GM19193 (cell line): ENCODE measurements around the gene LPGAT1.

Experiments used
- POLR2A ChIP-seq: IDR thresholded peaks from 4 replicates; pipeline ENCODE4 v1.6.1; 2011; ENCODE audit not compliant: insufficient read depth, insufficient read length; ENCODE audit errors: extremely low read depth

The LPGAT1 gene

DNA sequence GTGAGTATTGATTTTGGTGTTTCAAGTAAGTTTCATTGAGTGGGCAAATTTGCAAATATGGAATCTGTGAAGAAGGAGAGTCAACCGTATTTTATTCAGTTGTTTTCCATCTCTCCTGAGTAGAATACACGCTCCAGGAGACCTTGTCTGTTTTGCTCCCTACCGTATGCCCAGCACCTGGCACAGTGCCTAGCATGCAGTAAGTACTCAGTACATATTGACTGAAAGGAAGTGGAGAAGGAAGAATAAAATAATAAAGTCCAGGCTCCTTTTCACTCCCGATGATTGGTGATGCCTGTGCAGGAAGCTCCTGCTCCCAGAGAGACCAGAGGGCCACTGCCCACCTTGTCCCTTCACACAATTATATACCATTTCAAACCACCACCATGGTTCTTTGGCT is 95.8 kb downstream of the LPGAT1 start:
- no peak for TF ChIP-seq POLR2A

DNA sequence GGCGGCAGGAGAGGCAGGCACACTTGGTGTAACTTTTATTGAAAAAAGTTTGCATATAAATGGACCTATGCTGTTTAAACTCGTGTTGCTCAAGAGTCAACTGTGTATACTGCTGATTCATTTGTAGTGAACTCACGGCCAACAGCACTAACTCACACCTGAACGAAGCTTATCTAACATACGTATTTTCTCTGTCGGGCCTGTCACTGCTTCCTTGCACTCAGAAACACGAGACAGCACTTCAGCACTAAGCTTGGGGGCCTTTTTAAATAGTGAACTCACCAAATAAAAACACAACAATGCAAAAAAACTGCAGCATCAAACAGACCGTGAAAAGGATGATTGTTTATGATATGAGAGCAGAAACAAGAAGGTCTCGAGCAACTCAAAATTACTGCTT is 96.2 kb downstream of the LPGAT1 start:
- TF ChIP-seq POLR2A, result no peak

DNA sequence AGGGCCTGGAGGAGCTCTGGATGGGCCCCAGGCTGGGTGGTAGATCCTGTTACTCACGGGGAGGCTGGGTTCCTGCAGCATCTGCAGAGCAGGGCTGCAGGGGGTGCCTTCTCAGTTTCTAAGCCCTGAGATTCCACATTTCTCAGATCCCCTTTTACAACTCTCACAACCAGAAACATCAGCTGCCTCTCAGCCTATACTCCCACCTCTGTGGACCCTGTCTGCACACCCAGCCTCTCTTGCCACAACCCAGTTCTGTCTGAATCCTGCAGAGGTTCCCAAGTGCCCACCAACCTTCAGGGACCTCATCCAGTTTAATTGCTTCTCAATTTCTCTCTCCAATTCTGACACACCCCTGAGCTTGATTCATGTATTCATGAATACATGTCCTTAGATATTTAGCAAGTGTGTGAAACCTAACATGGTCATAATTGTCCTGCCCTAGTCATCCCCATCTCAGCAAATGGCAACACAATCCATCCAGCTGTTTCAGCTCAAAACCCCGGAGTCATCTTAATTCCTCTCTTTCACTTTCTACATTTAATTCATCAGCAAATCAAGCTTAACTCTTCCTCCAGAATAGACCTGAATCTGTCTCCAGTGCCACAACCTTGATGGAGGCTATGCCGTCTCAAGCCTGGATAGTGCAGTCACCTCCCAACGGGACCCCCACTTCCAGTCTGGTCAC is 98.1 kb downstream of the LPGAT1 start:
- TF ChIP-seq POLR2A, result no peak

DNA sequence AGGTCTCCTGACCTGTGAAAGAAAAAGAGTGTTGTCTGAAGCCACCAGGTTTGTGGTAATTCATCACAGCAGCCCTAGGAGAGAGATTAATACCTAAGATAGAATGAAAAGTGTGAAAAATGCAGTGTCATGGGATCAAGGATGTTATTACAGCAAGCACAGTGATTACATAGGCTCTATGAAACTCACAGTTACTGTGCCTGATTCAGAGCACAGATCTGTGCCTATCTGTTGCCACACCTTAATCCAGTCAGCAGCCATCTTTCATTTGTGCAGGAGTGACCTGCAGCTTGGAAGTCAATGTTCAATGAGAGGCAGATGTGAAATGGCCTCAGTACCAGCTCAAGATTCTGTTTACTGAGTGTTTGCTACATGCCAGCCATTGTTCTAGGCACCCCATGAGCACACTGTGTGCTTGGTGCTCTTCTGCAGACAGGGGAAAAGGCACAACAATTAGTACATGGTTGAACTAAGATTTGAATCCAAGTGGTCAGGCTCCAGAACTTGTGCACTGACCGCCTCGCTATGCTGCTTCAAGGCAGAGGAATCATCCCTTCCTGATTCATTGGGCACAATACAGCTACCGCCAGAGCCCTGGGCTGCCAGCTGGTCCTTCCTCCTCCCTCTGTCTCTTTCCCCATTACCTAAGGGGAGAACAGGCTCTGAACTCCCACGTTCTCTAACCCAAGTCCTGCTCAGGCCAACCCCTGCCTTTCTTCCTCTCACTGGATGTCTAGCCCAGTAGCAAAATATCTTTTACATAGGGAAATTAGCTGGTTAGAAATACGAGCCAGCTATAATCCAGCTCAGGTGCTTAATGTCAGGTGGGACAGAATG is 98.9 kb downstream of the LPGAT1 start:
- TF ChIP-seq POLR2A, result no peak

DNA sequence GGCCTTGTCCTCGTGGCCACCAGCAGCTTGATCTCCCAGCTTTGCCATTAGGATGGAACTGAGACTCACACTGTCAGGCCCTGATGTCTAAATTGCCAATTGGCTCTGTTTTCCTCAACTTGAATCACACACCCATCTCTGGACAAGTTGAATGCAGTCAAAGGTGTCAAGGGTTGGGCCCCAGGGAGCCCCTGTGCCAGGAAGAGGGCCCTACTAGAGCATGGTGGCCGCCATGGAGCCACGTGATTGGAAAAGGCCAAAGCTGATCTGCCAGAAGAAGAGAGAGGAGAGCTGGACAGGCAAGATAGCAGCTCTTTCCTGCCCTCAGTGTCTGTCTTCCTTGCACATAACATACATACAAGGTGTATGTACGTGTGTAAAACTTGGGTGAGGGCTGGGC is 100.2 kb downstream of the LPGAT1 start:
- no peak for TF ChIP-seq POLR2A

DNA sequence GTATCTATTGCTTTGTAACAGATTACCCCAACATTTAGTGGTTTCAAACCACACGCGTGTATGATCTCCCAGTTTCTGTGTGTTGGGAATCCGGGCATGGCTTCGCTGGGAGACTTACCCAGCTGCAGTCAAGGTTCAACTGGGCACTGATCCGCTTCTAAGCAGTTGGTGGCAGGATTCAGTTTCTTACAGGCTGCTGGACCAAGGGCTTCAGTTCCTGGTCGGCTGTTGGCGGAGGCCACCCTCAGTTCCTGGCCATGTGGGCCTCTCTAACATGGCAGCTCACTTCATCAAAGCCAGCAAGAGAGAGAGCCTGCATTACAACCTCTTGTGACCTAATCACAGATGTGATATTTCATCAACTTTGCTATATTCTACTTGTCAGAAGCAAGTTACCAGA is 101.3 kb downstream of the LPGAT1 start:
- TF ChIP-seq POLR2A, result no peak

DNA sequence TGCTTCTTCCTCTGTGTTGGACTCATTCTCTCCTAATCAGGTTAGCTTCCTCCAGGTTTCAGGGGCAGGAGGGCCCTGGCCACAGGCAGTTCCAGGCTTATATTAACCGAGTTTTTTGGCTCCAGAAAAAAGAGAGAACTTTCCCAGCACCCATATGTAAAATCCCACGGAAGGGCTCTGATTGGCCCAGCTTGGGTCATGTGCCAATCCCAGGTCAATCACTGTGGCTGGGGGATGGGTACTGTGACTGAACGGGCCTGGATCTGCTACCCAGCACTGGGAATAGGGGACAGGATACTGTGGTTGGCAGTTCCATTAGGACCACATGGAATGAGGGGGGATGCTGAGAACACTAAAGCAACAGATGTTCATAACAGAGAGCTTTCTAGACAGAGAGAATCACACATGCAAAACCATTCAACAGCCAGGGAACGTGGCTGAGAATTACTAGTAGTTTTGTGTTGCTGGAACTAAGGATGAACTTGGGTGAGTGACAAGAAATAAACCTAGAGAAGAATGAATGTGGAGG is 104.0 kb downstream of the LPGAT1 start:
- TF ChIP-seq POLR2A, result no peak

DNA sequence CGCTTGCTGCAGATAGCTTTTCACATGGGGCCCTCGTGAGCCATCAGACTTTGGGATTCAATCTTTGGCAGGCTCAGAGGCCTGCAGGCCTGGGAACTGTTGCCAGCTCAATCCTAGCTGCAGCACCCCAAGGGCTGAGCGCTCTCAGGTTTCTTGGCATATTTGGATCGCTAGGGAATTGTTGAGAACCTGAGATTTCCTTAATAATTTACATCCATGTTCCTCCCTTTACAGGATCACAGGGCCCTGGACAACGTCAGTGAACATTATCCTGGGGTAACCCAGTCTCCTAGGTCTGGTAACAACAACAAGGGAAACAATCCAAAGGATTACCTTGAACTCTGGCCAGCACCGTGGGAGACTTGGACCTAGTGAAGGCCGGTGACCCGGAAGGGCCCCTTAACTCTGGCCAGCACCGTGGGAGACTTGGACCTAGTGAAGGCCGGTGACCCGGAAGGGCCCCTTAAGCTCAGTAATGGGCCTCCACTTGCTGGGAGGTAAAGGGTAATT is 105.8 kb downstream of the LPGAT1 start:
- TF ChIP-seq POLR2A, result no peak

DNA sequence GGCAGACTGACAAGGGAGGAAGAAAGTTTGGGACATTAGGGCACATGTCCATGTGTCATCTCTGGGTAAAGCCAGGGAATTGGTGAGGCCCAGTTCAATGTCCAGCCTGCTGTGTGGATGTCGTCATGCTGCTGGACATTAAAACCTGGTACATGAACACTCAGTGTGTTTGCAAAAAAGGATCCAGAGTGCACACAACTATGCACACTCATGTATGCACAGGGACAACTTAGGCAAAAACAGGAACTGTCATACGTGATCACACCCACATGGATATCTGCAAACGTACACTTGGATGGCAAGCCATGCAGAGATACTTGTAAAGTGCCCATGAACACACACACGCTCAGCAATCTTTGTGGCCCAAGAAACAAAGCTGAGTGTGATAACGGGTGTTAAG is 107.3 kb downstream of the LPGAT1 start:
- TF ChIP-seq POLR2A, result no peak

DNA sequence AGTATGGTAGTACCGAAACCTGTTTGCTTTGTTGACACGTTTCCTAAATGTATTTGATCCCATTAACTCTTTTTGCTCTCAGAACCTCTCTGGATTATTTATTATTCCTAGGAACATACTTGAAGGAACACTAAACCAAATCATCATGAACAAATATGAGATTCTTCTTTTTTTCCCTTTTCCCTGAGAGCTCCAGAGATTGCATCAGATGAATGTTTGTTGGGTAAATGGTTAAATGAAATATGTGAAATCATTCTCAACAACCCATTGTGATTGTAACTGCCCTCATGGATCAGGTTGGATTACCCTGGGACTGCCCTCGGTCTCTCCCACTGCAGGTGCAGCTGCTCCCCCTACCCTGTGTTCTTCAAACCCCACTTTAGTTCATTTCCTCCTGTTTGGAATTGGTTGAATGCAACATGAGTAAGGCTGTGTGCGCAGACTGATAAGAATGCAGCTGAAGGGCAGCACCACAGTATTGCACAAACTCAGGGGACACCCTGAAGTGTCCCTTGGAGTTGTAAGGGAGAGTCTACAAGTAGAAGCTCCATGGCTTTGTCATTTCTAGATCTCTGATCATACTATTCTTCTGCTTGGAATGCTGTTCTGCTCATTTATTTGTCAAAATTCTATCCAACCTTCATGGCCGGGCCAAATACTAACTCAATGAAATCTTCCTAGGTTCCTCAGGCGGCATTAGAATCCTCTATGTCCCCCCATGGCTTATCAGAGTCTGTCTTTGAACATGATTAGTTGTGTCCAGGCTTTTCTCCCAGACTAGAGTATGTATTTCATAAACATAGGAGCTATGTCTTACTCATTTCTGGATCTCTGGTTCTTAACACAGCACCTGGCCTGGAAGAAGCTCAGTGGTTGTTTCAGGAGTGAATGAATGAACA is 108.0 kb downstream of the LPGAT1 start:
- TF ChIP-seq POLR2A, result no peak

DNA sequence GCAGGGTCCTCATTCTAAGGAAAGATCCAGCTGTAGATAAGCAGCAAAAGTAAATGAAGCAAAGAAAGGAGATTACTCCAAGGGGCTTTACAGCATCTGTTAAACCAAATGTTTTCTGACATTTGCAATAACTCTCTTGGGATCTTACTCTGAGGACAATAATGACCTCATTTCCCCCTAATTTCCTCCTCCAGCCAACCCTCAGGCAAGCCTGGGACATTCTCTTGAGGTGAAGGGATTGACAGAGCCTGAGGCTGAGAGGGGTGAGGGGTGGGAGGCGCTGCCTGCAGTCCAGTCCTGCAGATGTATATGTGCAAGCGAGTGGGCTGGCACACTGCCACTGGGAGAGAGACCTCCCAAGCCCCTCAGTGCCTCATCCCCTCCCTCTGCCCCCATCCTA is 114.6 kb downstream of the LPGAT1 start:
- TF ChIP-seq POLR2A, result no peak

DNA sequence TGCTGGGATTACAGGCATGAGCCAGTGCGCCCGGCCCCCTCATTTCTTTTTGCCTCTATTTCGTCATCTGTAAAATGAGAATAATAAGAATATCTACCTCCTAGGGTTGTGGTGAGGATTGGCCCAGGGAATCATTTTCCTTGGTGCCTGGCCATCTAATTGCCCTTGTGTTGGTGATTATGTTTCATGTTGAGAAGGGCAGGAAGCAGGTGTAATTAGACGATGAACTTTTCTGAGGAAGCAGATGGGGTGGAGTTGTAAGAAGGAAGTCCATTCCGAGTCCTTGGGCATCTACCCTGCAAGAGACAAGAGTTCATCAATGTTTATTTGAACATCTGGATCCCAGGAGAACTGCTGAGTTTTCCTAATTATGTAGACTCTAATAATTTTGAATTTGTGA is 116.4 kb downstream of the LPGAT1 start:
- TF ChIP-seq POLR2A, result no peak

DNA sequence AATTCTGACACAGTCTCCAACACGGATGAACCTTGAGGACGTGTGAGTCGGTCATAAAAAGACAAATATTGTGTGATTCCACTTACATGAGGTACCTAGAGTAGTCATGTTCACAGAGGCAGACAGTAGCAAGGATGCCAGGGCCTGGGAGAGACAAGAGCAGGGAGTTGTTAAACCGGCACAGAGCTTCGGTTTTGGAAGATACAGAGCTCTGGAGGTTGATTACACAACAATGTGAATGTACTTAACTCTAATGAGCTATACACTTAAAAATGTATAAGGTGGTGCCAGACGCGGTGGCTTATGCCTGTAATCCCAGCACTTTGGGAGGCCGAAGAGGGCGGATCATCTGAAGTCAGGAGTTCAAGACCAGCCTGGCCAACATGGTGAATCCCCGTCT is 117.3 kb downstream of the LPGAT1 start:
- no peak for TF ChIP-seq POLR2A

DNA sequence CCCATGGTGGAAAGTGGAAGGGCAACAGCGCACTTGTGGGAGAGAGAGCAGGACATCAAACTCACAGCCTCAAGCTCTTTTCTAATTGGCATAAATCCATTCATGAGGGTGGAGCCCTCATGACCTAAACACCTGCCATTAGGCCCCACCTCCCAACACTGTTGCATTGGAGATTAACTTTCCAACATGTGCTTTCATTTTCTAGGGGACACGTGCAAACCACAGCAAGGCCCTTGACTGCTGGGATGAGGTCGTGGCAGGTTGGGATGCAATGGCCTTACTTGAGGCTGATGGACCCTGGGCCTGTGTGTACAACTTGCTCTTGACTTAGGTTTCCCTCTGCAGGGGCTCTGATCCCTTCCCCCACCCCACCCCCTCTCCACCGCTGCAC is 119.3 kb downstream of the LPGAT1 start:
- TF ChIP-seq POLR2A, result no peak
